RWPE1 (cell line): ENCODE measurements around the gene UBE2E2.

Experiments
- CTCF ChIA-PET: fragments of 350-600 bp; sonication (Branson Sonifier 250); formaldehyde crosslinking; extraction: SDS; loops from one replicate; lab custom pipeline; 2021; lab: Yijun Ruan, JAX
- POLR2A ChIA-PET: fragments of 400-600 bp; formaldehyde crosslinking; extraction: SDS; loops from one replicate; lab custom pipeline; 2020; ENCODE audit warnings: antibody characterized with exemption; ENCODE audit not compliant: low non-redundant PET; lab: Yijun Ruan, JAX
- DNase-seq: peaks from one replicate; pipeline ENCODE4 v3.0.0; 2012; ENCODE audit warnings: low spot score
- H3K27ac ChIP-seq: fragments of 450-650 bp; 2 replicates; pipeline ENCODE4 v1.5.1; 2017
- CTCF ChIP-seq: fragments of 450-650 bp; conservative IDR thresholded peaks from 2 replicates; pipeline ENCODE4 v1.5.1; 2017; ENCODE audit warnings: low read depth, mild to moderate bottlenecking

Gene UBE2E2

GRCh38 chr3:23301819-23302218, 98.7 kb downstream of the UBE2E2 start:
- no peak for DNase-seq
- CTCF ChIA-PET, result no interaction called here
- H3K27ac ChIP-seq, result no peak overlapping the region
- TF ChIP-seq CTCF, result no peak
- POLR2A ChIA-PET, result no interaction called here

GRCh38 chr3:23302271-23302670, 99.1 kb downstream of the UBE2E2 start:
- ChIA-PET POLR2A (no interaction called here), CTCF (no interaction called here)
- DNase-seq, result no peak
- no peak for TF ChIP-seq CTCF
- H3K27ac ChIP-seq, result no peak overlapping the region

DNA sequence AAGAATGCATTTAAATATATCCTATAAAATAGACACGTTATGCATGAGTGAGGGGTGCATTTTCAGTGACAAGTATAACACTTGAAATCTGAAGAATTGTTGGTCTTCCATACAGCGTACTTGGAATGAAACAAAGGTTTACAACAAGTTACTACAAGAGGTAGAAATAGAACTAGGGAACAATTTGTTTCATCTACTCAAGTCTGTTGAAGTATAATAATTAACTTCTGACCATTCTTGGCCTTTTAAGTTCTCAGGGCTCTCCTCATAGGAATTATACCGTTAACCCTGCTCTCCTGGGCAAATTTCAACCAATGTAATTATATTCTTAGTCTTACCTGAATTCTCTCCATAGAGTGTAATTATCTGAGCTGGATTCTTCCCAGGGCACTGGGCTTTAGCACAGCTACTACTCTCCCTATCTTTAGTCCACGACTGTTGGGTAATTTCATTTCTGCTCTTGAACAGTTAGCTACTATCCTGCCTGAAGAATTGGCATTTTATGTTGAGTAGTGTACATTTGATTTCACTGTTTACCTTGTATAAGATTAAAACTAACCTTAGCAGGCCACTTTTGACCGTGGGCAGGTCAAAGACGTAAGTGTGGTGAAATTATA, 100.6 kb downstream of the UBE2E2 start:
- CTCF ChIA-PET, result no interaction called here
- TF ChIP-seq CTCF, result no peak
- DNase-seq, result no peak
- POLR2A ChIA-PET, result no interaction called here
- H3K27ac ChIP-seq, result no peak overlapping the region

GRCh38 chr3:23304424-23304823, 101.3 kb downstream of the UBE2E2 start:
- TF ChIP-seq CTCF, result no peak
- ChIA-PET CTCF (no interaction called here), POLR2A (no interaction called here)
- H3K27ac ChIP-seq, result no peak overlapping the region
- no peak for DNase-seq

DNA sequence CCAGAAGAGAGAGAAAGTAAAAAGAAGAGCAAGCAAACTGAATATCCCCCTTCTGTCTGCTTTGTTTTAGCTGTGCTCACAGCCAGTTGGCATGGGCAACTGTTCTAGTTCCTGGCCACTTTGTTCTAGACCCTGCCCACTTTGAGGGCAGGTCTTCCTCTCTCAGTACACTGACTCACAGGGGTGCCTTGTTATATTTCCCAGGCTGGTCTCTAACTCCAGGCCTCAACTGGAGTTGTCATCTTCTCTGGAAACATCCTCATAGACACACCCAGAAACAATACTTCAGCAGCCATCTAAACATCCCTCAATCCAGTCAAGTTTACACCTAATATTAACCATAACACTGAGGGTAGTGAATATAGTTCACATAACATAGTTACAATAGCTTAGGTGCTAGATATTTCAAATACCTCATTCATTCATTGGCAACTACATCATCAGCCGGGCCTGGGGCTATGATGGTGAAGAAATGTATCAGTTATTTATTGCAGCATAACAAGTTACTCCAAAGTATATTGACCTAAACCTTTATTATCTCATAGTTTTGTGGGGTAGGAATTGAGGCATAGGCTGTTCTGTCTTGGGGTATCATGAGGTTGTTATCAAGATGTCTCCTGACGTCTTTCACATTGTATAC, 106.0 kb downstream of the UBE2E2 start:
- CTCF ChIA-PET, result no interaction called here
- no peak overlapping the region for H3K27ac ChIP-seq
- TF ChIP-seq CTCF, result no peak
- POLR2A ChIA-PET, result no interaction called here
- no peak for DNase-seq

GRCh38 chr3:23312866-23313265, 109.7 kb downstream of the UBE2E2 start:
- no peak for DNase-seq
- H3K27ac ChIP-seq, result no peak overlapping the region
- CTCF ChIA-PET, result no interaction called here
- no peak for TF ChIP-seq CTCF
- POLR2A ChIA-PET, result no interaction called here
